Upper lobe of right lung (tissue), 1 donor: ENCODE measurements around the gene KCNMA1. TPM values are rescaled to one million over a fixed set of nuclear protein-coding genes. Genes with fewer than 3 reads are reported as not detected.
A peak's percentile ranks its signal among the peaks of the same experiment; 100 is the strongest.

ENCODE experiments used
- ATAC-seq: fragments of 200-7000 bp; cut with Tn5 transposase; one replicate; pipeline ENCODE4 v1.9.1; 2020; ENCODE audit warnings: mild to moderate bottlenecking, moderate library complexity
- DNase-seq: peaks from one replicate; pipeline ENCODE4 v3.0.0-alpha.2; 2020
- H3K27ac ChIP-seq: fragments of 200-600 bp; one replicate; pipeline ENCODE4 v1.8.0; 2022
- H3K27me3 ChIP-seq: fragments of 200-600 bp; one replicate; pipeline ENCODE4 v1.8.0; 2022; ENCODE audit warnings: mild to moderate bottlenecking
- H3K36me3 ChIP-seq: fragments of 200-600 bp; one replicate; pipeline ENCODE4 v1.8.0; 2022
- H3K4me1 ChIP-seq: fragments of 200-600 bp; one replicate; pipeline ENCODE4 v1.8.0; 2022
- H3K4me3 ChIP-seq: fragments of 200-600 bp; one replicate; pipeline ENCODE4 v1.8.0; 2022; ENCODE audit warnings: mild to moderate bottlenecking
- H3K9me3 ChIP-seq: fragments of 200-600 bp; one replicate; pipeline ENCODE4 v1.8.0; 2022
- CTCF ChIP-seq: fragments of 200-600 bp; IDR thresholded peaks from one replicate; pipeline ENCODE4 v1.8.0; 2022; ENCODE audit warnings: antibody characterized with exemption
- intact Hi-C: fragments of 100-400 bp; cut with DNase I; formaldehyde crosslinking; loops from one replicate; pipeline ENCODE4 v1.11.0; 2022
- total RNA-seq: library from RNA; stranded (reverse); fragmentation: NEBNext Ultra II Directional; extraction: Animal tissue kit (Norgen Biotek cat#: 25700); gene quantifications from one replicate; pipeline ENCODE4 v1.2.1, GENCODE V29; 2021
- donor health status: DM: no; HTN: yes; CAD: no; lungs with severe emphysema.

KCNMA1 gene
- total RNA-seq, 1 donor from 2014 or later, result 26.3 TPM

DNA sequence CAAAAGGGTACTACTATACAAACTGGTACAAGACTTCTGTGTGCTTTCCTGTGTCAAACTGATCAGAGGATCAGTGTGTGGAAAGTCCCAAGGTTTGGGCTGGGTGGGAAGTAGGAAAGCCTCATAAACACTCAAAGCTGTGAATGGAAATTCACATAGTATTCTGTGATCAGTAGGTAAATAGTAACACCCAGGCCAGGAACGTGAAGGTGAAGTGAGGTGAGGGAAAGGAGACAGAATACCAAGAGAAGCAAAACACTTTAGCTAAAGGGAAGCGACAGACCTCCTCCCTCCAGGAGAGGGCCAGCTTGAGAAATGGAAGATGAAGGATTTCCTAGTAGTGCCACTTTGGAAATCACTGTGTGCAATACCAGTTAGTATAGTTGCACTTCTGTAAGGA, 451.9 kb downstream of the KCNMA1 start:
- Histone ChIP-seq H3K27ac (no peak overlapping the region), H3K36me3 (no peaks in the 10 kb centered on the region), H3K9me3 (no peaks in the 10 kb centered on the region), H3K4me3 (no peak overlapping the region), H3K27me3 (no peaks in the 10 kb centered on the region), H3K4me1 (no peaks in the 10 kb centered on the region)
- intact Hi-C loops, result no loop called here
- TF ChIP-seq CTCF, result no peak
- ATAC-seq (peak; percentile 82), DNase-seq (no peak)

DNA sequence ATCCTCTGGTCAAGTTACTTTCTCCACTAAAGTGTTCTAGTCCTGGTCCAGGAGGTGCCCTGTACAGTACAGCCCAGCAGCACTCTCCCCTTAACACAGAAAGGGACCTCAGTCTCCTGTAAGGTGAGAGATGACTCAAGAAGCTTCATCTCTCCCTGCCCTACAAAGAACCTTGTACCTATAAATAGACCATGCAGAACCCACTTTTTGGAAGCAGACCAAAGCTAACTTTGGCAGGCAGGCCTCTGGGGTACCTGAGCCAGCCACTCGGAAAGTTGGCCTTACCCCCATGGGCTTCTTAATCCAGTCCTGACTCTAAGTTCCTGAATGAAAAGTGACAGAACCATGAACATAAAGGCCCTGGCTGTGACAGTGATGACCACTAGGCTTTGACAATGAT, 454.8 kb downstream of the KCNMA1 start:
- ATAC-seq (no peak), DNase-seq (no peak)
- no peak overlapping the region for H3K27ac ChIP-seq
- no peaks in the 10 kb centered on the region for H3K36me3 ChIP-seq
- intact Hi-C loops, result no loop called here
- no peaks in the 10 kb centered on the region for H3K9me3 ChIP-seq
- no peak overlapping the region for H3K4me3 ChIP-seq
- H3K4me1 ChIP-seq, result no peaks in the 10 kb centered on the region
- no peak for TF ChIP-seq CTCF
- H3K27me3 ChIP-seq, result no peaks in the 10 kb centered on the region

DNA sequence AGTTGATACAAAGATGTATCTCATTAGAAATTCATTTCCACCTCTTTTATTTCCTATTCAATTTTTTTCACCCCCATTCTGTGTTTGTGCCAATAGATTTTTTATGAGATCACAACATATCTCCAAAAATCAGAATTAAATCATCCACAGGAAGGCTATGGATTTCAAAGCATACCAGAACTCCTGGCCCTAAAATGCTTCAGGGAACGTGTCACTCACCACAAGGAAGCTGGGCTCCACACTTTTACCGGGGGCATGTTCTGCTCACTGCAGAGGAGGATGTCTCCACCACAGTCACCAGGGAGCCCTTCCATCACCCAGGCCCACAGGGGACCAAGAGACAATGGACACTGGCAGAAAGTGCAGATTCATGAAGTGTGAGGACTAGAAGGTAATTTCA, 456.8 kb downstream of the KCNMA1 start:
- no peaks in the 10 kb centered on the region for H3K9me3 ChIP-seq
- H3K4me3 ChIP-seq, result no peak overlapping the region
- no peaks in the 10 kb centered on the region for H3K36me3 ChIP-seq
- intact Hi-C loops, result no loop called here
- H3K27me3 ChIP-seq, result no peaks in the 10 kb centered on the region
- no peak overlapping the region for H3K27ac ChIP-seq
- no peaks in the 10 kb centered on the region for H3K4me1 ChIP-seq
- no peak for TF ChIP-seq CTCF
- DNase-seq, result no peak
- ATAC-seq, result no peak

DNA sequence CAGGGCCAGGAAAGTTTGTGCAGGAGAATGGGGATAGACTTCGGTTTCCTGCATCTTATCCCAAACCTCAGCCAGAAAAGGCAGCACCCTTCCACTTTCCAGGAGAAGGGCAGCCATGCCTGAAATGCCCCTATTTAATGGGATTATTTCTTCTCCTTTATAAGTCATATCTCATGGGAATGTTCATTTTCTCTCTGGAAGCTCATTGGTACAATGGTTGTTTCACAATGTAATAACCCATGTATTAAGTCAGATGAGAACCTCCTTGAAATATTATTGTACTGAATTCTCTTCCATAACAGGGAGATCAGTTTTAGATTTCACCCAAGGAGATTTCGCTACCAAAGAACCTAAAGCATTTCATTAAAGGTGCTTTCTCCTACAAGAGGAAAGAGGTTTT, 457.5 kb downstream of the KCNMA1 start:
- ATAC-seq (no peak), DNase-seq (no peak)
- Histone ChIP-seq H3K4me1 (no peaks in the 10 kb centered on the region), H3K9me3 (no peaks in the 10 kb centered on the region), H3K4me3 (no peak overlapping the region), H3K27me3 (no peaks in the 10 kb centered on the region), H3K27ac (no peak overlapping the region), H3K36me3 (no peaks in the 10 kb centered on the region)
- TF ChIP-seq CTCF, result no peak
- intact Hi-C loops, result no loop called here

DNA sequence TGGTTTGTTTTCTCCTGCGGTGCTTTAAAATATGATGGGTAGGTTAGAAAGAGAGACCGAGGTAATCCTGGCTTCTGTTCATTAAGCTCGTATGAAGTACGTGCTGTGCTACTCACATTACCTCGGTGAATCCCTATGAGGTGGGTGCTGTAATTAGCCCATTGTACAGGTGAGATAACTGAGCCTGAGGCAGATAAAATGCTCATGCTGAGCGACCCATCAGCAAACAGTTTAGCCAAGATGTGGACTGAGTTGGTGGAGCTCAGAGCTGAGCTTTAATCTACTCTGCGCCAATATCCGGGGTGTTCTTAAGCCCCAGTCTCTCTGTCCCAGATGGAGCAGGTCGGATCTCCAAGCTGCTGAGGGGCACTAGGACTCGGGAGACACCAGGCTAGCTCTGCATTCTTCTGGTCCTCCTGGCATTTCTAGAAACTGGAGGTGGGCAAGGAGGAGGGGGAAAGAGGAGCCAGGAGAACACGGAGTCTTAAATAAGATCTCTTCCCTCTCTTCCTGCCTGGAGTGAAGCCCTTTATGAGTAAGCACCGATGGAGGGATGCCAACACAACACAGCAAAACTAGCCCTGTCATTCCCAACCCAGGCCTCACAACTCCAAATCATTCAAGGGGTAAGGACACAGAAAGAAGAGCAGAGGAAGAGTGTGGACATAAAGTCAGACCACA, 458.5 kb downstream of the KCNMA1 start:
- Histone ChIP-seq H3K36me3 (no peaks in the 10 kb centered on the region), H3K4me3 (no peak overlapping the region), H3K9me3 (no peaks in the 10 kb centered on the region), H3K27me3 (no peaks in the 10 kb centered on the region), H3K4me1 (no peaks in the 10 kb centered on the region), H3K27ac (no peak overlapping the region)
- no peak for TF ChIP-seq CTCF
- DNase-seq (no peak), ATAC-seq (no peak)
- intact Hi-C loops, result loop anchor here (5.0 kb wide), 1 partner anchor 468 kb away; no protein-coding TSS in a partner anchor

GRCh38 chr10:77177589-77177988, 460.0 kb downstream of the KCNMA1 start:
- ATAC-seq, result no peak
- no peak for TF ChIP-seq CTCF
- intact Hi-C loops, result loop anchor here (5.0 kb wide), 1 partner anchor 470 kb away; no protein-coding TSS in a partner anchor

More at GRCh38 chr10:77177589-77177988, 460.0 kb downstream of the KCNMA1 start:
- H3K9me3 ChIP-seq, result no peaks in the 10 kb centered on the region
- H3K4me1 ChIP-seq, result no peaks in the 10 kb centered on the region
- no peaks in the 10 kb centered on the region for H3K36me3 ChIP-seq
- DNase-seq, result no peak
- H3K27ac ChIP-seq, result no peak overlapping the region
- H3K4me3 ChIP-seq, result no peak overlapping the region
- no peaks in the 10 kb centered on the region for H3K27me3 ChIP-seq
